Endothelial cell of umbilical vein (primary cell): ENCODE results near the gene LMTK3. TPM values are rescaled to one million over a fixed set of nuclear protein-coding genes. Genes with fewer than 3 reads are reported as not detected.

Experiments
- BruUV-seq: library from RNA; stranded (reverse); fragments of 400-500 nt; replicated peaks from 2 replicates; lab custom pipeline; 2021; lab: Mats Ljungman, UMichigan
- CTCF ChIA-PET: fragments of 300-600, 350-600 bp; sonication (Branson Sonifier 250); formaldehyde crosslinking; loops from one replicate; lab custom pipeline; 2021; ENCODE audit warnings: antibody characterized with exemption, inconsistent platforms; lab: Charles Lee
- POLR2A ChIA-PET: fragments of 300-600, 350-600 bp; sonication (Branson Sonifier 250); formaldehyde crosslinking; loops from one replicate; lab custom pipeline; 2021; ENCODE audit warnings: antibody characterized with exemption, inconsistent platforms; lab: Charles Lee
- DNase-seq: peaks from one replicate; pipeline ENCODE4 v3.0.0-alpha.2; 2011; ENCODE audit warnings: low read depth, low spot score
- FAIRE-seq: peaks from 2 replicates; lab custom pipeline; 2011; peaks lifted over from hg19 to GRCh38; lab: Jason Lieb, UNC
- H2AFZ ChIP-seq: 2 replicates; pipeline ENCODE4 v1.6.0; 2012; ENCODE audit warnings: low read depth, low read length, control low read depth, inconsistent platforms
- H3K27ac ChIP-seq: 2 replicates; pipeline ENCODE4 v1.5.1; 2011; ENCODE audit warnings: low read depth, mild to moderate bottlenecking, control low read depth, low read length, moderate library complexity; ENCODE audit not compliant: insufficient read depth
- H3K27me3 ChIP-seq, 2 experiments: 2 replicates each; pipeline versions ENCODE4 v1.6.0 to v1.6.1; 2011; ENCODE audit warnings: low read length in 2 of 2, mixed read lengths in 1 of 2; ENCODE audit not compliant: control insufficient read depth in 2 of 2, insufficient read depth in 2 of 2
- H3K36me3 ChIP-seq, 2 experiments: 2 replicates in 1 of 2; 3 replicates in 1 of 2; pipeline ENCODE4 v1.5.1; 2011; ENCODE audit warnings: low read length in 2 of 2, mild to moderate bottlenecking in 1 of 2, moderate library complexity in 1 of 2; ENCODE audit not compliant: control insufficient read depth in 2 of 2, insufficient read depth in 2 of 2; ENCODE audit errors: extremely low read depth in 1 of 2
- H3K4me1 ChIP-seq: 3 replicates; pipeline ENCODE4 v1.5.1; 2011; ENCODE audit warnings: mild to moderate bottlenecking, low read length; ENCODE audit not compliant: control insufficient read depth, insufficient read depth; ENCODE audit errors: extremely low read depth
- H3K4me2 ChIP-seq: 2 replicates; pipeline ENCODE4 v1.6.1; 2011; ENCODE audit warnings: low read length, control low read depth, mixed read lengths; ENCODE audit not compliant: insufficient read depth
- H3K4me3 ChIP-seq, 3 experiments: fragments of 200-600 bp in 1 of 3; sonication (generic), shearing (Covaris generic) in 1 of 3; replicated peaks in 1 of 3; 2 replicates each; pipeline ENCODE4 v1.5.1; 2011 to 2016; ENCODE audit warnings: control low read depth in 3 of 3, low read length in 3 of 3, mild to moderate bottlenecking in 2 of 3, inconsistent platforms in 1 of 3, low read depth in 1 of 3, moderate library complexity in 1 of 3; ENCODE audit not compliant: insufficient read depth in 1 of 3
- H3K79me2 ChIP-seq: 2 replicates; pipeline ENCODE4 v1.6.0; 2012; ENCODE audit warnings: low read length, inconsistent platforms; ENCODE audit not compliant: control insufficient read depth, insufficient read depth
- H3K9ac ChIP-seq: replicated peaks from 2 replicates; pipeline ENCODE3; 2011; ENCODE audit warnings: low read length, control low read depth; ENCODE audit not compliant: insufficient read depth; ENCODE audit errors: extremely low read depth
- H3K9me1 ChIP-seq: replicated peaks from 3 replicates; pipeline ENCODE4 v1.6.0; 2011; ENCODE audit warnings: mild to moderate bottlenecking, low read length; ENCODE audit not compliant: control insufficient read depth, insufficient read depth; ENCODE audit errors: extremely low read depth
- H3K9me3 ChIP-seq: replicated peaks from 2 replicates; pipeline ENCODE4 v1.5.1; 2012; ENCODE audit warnings: low read length, inconsistent platforms; ENCODE audit not compliant: control insufficient read depth, insufficient read depth
- H4K20me1 ChIP-seq: replicated peaks from 2 replicates; pipeline ENCODE3; 2011; ENCODE audit warnings: mild to moderate bottlenecking, low read length; ENCODE audit not compliant: control insufficient read depth, insufficient read depth; ENCODE audit errors: extremely low read depth
- CTCF ChIP-seq, 2 donors: IDR thresholded peaks; 1 replicate in 1 of 2; 2 replicates in 1 of 2; pipeline ENCODE4 v1.5.1; 2011; ENCODE audit warnings: low read length in 2 of 2, mild to moderate bottlenecking in 2 of 2, moderate library complexity in 2 of 2, control low read depth in 1 of 2, inconsistent platforms in 1 of 2, low read depth in 1 of 2; ENCODE audit not compliant: insufficient read depth in 1 of 2; ENCODE audit errors: extremely low read depth in 1 of 2
- EZH2 ChIP-seq: IDR thresholded peaks from 2 replicates; pipeline ENCODE4 v1.6.1; 2012; ENCODE audit warnings: borderline replicate concordance, low read depth, mild to moderate bottlenecking, moderate library complexity, low read length, inconsistent platforms; ENCODE audit not compliant: severe bottlenecking
- FOS ChIP-seq: IDR thresholded peaks from 2 replicates; pipeline ENCODE4 v1.6.1; 2011; ENCODE audit warnings: mild to moderate bottlenecking, low read length, moderate library complexity, borderline replicate concordance; ENCODE audit not compliant: insufficient read depth
- GATA2 ChIP-seq: IDR thresholded peaks from 2 replicates; pipeline ENCODE4 v1.7.0; 2011; ENCODE audit warnings: low read depth, mild to moderate bottlenecking, moderate library complexity, mixed read lengths, low read length; ENCODE audit not compliant: insufficient read length, insufficient read depth
- JUN ChIP-seq: IDR thresholded peaks from 2 replicates; pipeline ENCODE4 v1.6.1; 2011; ENCODE audit warnings: borderline replicate concordance, low read depth; ENCODE audit not compliant: insufficient read length, insufficient read depth
- MAX ChIP-seq: IDR thresholded peaks from 2 replicates; pipeline ENCODE4 v1.6.1; 2011; ENCODE audit not compliant: insufficient read depth, insufficient read length
- MYC ChIP-seq: IDR thresholded peaks from one replicate; pipeline ENCODE4 v1.6.1; 2011; ENCODE audit warnings: mild to moderate bottlenecking, low read depth, low read length
- POLR2A ChIP-seq: IDR thresholded peaks from 2 replicates; pipeline ENCODE4 v1.6.1; 2012; ENCODE audit warnings: low read depth, mild to moderate bottlenecking, control low read depth, low read length
- POLR2AphosphoS5 ChIP-seq: IDR thresholded peaks from 2 replicates; pipeline ENCODE4 v1.6.1; 2012; ENCODE audit warnings: low read depth, mild to moderate bottlenecking, control low read depth, low read length, moderate library complexity; ENCODE audit not compliant: insufficient read depth
- dilution Hi-C: fragments of 300-500 bp; cut with MboI; formaldehyde crosslinking; loops from one replicate; pipeline ENCODE4 v1.15.0; 2019; ENCODE audit warnings: low sequenced_read_pairs; ENCODE audit not compliant: extremely low pct_ligation_motif_present
- intact Hi-C: fragments of 100-400 bp; cut with micrococcal nuclease; formaldehyde crosslinking; loops from one replicate; pipeline ENCODE4 v1.10.0; 2022
- polyA plus RNA-seq, 4 experiments: library from polyadenylated mRNA; depleted of rRNA in 3 of 4; stranded (reverse) in 3 of 4; unstranded in 1 of 4; fragments of >200 nt; gene quantifications; 2 replicates each; pipeline versions ENCODE4 v1.2.1 to v1.2.3, GENCODE V29; 2011 to 2012; ENCODE audit warnings: missing spikeins in 1 of 4
- total RNA-seq: library from RNA; stranded (reverse); gene quantifications from 2 replicates; pipeline ENCODE4 v1.2.3, GENCODE V29; 2021

LMTK3 gene
- total and polyA plus RNA-seq, 2 donors (not counting 3 experiments of a cell fraction or from before 2014, with no cell fraction given), result 0.11 to 0.14 TPM

- Histone ChIP-seq H3K9me1 (no peaks in the 10 kb centered on the region), H3K4me3 (peak overlapping the region; percentile 27 to 36 (median 28)), H3K4me1 (peaks cover 23% of the 10 kb centered on the region), H3K9ac (peak overlapping the region; percentile 74), H3K36me3 (peaks cover 7 to 31% of the 10 kb centered on the region in 2 experiments), H3K27ac (peak overlapping the region; percentile 65), H3K79me2 (no peaks in the 10 kb centered on the region), H3K27me3 (no peaks in the 10 kb centered on the region), H2AFZ (no peak overlapping the region), H3K4me2 (peak overlapping the region; percentile 69), H3K9me3 (no peaks in the 10 kb centered on the region), H4K20me1 (no peaks in the 10 kb centered on the region)
- no TSS peak for BruUV-seq
- DNase-seq, result peak; percentile 35
- dilution Hi-C loops (no loop called here), intact Hi-C loops (loop anchor here (5.0 kb wide), 1 partner anchor 83 kb away; no protein-coding TSS in a partner anchor)
- POLR2A ChIA-PET, result no interaction called here
- CTCF ChIA-PET, result interaction anchor here (1.3 to 2.1 kb wide), 5 partner anchors 10 to 108 kb away, joined by 4 to 9 read pairs (median 5); no protein-coding TSS in a partner anchor
- no peak for FAIRE-seq
- TF ChIP-seq EZH2 (no peak), MYC (no peak), MAX (no peak), POLR2A (peak; percentile 62), POLR2AphosphoS5 (peak; percentile 61), GATA2 (no peak)
Observed at GRCh38 chr19:48480183-48480557, 31.5 kb downstream of the LMTK3 start.

GRCh38 chr19:48479686-48480085, 31.9 kb downstream of the LMTK3 start:
- ChIA-PET CTCF (interaction anchor here (1.3 to 2.1 kb wide), 6 partner anchors 8 to 109 kb away, joined by 4 to 9 read pairs (median 4); no protein-coding TSS in a partner anchor), POLR2A (interaction anchor here (1.1 kb wide), 1 partner anchor 9 kb away, joined by 3 read pairs; no protein-coding TSS in a partner anchor)
- no peaks in the 10 kb centered on the region for H3K9me3 ChIP-seq
- no peak overlapping the region for H3K27ac ChIP-seq
- peaks cover 12 to 35% of the 10 kb centered on the region in 2 experiments for H3K36me3 ChIP-seq
- no TSS peak for BruUV-seq
- H3K4me2 ChIP-seq, result peak overlapping the region; percentile 69
- FAIRE-seq, result no peak
- no peaks in the 10 kb centered on the region for H3K9me1 ChIP-seq
- no peak for TF ChIP-seq CTCF (IDR thresholded peaks at IDR 0.05; ENCODE audit: extremely low read depth in 1 of 2, insufficient read depth in 1 of 2, low read depth in 1 of 2, low read length in 2 of 2)
- no peak for TF ChIP-seq JUN
- no peak for TF ChIP-seq FOS
- no peak for TF ChIP-seq MYC
- intact Hi-C loops, result loop anchor here (5.0 kb wide), 1 partner anchor 82 kb away; no protein-coding TSS in a partner anchor
- peaks cover 23% of the 10 kb centered on the region for H3K4me1 ChIP-seq
- no peak overlapping the region for H3K9ac ChIP-seq
- H3K27me3 ChIP-seq, result no peaks in the 10 kb centered on the region
- no peaks in the 10 kb centered on the region for H3K79me2 ChIP-seq
- DNase-seq, result no peak
- H4K20me1 ChIP-seq, result no peaks in the 10 kb centered on the region
- H2AFZ ChIP-seq, result no peak overlapping the region
- dilution Hi-C loops, result no loop called here
- H3K4me3 ChIP-seq, result no peak overlapping the region
